GM19324 (cell line): ENCODE data around the gene POMGNT2.
"Not testable (repeated sequence)": the region's sequence is repeated elsewhere in the genome, so short reads cannot be mapped to it uniquely, and the experiment has no call there.

Source experiments
- ATAC-seq: cut with Tn5 transposase; IDR thresholded peaks from one replicate; pipeline ENCODE4 v1.9.1; 2021; ENCODE audit warnings: mild to moderate bottlenecking, moderate library complexity; ENCODE audit not compliant: unreplicated experiment, low FRiP score

POMGNT2 gene

DNA sequence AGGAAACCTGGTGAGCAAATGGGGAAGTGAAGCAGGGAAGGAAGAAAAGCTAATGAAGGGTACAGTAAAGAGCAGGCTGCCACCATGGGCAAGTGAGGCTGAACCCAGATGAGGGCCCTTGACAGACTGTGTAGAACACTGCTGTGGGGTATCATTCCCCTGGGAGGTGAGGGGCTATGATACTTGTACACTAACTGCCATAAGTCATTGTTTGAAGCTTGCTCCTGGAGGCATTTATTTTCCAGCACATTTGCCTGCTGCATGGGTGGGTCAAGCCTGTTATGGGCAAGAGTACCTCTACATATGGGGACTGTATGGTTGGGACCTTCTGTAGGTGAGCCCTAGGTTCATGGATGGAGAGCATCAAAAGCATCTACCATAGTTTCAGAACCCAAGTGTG is 57.4 kb downstream of the POMGNT2 start:
- no peak for ATAC-seq

DNA sequence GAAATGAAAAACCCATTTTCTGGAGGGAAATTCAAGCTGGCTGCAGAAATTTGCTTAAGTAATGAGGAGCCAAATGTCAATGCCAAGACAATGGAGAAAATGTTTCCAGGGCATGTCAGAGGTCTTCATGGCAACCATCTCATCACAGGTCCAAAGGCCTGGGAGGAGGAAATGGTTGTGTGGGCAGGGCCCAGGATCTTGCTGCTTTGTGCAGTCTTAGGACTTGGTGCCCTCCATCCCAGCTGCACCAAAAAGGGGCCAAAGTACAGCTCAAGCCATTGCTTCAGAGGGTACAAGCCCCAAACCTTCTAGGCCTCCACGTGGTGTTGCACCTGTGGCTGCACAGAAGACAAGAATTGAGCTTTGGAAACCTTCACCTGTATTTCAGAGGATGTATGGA is 59.3 kb downstream of the POMGNT2 start:
- ATAC-seq: no peak

- ATAC-seq: not testable (repeated sequence)
Observed at GRCh38 chr3:43045079-43045478, 60.8 kb downstream of the POMGNT2 start.

- no peak for ATAC-seq
Observed at GRCh38 chr3:43043793-43044192, 62.1 kb downstream of the POMGNT2 start.

GRCh38 chr3:43043071-43043766 is 62.7 kb downstream of the POMGNT2 start:
- no peak for ATAC-seq

DNA sequence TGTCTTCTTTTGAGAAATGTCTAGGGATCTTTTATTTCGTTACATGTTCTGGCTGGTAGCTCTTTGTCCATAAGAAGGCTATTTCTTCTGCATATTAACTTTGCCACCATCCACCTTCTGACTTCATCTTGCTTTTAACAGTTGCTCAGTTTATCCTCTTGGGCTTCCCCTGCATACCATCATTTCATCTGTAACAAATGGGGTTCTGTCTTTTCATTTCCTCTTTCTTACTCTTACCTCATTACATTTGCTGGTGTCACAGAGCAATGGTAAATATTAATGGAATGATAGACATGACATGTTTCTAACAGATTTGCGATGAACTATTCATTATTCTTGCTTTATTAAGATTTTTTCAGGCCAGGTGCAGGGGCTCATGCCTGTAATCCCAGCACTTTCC is 64.4 kb downstream of the POMGNT2 start:
- ATAC-seq: no peak

DNA sequence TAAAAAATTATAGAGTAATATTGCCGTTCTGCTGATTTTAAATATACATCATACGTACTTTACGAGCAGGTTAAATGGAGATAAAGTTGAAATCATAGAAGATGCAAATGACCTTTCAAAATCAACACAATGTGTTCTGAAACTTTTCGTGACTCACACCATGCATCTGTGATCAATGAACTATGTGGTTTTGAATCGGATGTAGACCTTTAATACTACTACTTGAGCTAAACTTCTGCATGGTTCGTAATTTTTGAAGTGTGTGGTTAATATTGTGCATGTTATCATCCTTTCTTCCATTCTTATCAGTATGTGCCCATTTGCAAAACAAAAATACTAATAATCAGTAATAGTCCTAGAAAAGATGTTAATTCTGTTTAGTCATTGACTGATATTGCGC is 67.9 kb downstream of the POMGNT2 start:
- peak; percentile 47 for ATAC-seq

DNA sequence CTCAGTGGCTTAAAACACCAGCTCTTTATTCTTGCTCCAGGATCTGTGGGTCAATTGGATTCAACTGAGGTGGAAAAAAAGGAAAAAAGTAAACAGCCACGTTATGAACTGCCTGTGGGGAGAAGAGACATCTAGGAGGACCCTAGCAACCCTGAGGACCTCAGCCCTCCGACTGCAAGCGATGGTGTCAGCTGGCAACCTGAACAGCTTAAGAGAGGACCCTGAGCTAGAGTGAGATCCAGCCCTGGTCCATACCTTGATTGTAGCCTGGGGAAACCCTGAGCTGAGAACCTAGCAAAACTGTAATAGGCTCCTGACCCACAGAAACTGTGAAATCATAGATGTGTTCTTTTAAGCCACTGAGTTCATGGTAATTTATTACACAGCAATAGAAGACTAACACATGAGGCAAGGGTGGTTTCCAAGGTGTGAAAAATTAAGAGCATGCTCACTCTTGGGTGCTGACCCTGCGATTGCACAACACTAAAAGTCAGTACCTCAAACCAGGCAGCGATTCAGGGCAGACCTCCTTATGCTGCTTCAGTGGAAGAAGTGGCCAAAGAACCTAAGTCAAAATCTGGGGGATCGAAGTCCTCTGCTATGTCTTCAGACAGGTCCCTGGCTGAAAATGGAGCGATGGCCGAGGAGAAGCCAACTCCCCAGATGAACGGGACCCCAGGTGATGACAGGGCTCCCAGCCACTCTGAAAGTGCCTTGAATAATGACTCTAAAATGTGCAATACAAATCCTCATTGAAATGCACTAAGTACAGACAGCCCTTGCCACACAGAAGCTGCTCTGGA is 69.1 kb downstream of the POMGNT2 start:
- ATAC-seq: no peak

DNA sequence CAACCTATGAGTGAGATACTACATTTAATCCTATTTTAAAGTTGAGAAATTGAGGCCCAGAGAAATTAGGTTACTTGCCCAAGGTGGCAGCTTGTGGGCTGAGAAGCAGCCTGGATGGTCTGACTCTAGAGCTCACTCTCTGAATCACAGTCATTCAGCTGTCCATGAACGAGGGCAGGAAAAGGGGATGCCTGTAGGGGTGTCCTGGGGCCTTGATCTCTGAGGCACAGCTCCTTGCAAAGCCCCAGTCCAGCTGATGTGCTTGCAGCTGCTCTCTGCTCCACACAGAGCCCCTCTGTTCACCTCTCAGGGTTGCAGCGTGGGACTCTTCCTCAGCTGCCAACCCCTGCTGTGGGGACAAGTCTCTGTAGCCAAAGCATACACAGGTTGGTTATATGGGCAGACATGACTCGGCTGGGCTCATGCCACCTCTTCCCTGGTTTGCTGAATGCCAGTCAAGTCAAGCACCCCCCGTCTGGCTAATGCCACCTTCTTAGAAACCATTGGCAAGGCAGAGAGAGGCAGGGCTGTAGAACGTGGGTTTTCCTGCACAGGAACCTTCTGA is 70.0 kb downstream of the POMGNT2 start:
- ATAC-seq: no peak

- ATAC-seq: no peak
Observed at GRCh38 chr3:43034911-43035310, 71.0 kb downstream of the POMGNT2 start.

DNA sequence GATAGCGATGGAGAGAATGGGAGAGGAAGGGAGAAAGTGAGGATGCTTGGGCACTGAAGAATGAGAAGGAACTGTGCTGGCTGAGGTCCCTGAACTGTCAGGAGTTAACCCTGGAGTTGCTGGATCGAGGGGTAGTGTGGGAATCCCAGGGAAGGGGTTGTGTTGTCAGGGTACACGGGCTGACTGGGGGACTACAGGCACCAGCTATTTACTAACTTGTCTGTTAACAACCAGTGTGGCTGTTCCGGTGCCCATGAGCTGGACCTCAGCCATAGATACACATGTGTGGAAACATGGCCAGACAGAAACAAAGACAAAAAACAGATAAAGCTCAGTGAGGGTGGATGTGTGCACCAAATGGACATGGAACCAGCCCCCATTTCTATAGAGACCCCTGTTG is 71.7 kb downstream of the POMGNT2 start:
- no peak for ATAC-seq

DNA sequence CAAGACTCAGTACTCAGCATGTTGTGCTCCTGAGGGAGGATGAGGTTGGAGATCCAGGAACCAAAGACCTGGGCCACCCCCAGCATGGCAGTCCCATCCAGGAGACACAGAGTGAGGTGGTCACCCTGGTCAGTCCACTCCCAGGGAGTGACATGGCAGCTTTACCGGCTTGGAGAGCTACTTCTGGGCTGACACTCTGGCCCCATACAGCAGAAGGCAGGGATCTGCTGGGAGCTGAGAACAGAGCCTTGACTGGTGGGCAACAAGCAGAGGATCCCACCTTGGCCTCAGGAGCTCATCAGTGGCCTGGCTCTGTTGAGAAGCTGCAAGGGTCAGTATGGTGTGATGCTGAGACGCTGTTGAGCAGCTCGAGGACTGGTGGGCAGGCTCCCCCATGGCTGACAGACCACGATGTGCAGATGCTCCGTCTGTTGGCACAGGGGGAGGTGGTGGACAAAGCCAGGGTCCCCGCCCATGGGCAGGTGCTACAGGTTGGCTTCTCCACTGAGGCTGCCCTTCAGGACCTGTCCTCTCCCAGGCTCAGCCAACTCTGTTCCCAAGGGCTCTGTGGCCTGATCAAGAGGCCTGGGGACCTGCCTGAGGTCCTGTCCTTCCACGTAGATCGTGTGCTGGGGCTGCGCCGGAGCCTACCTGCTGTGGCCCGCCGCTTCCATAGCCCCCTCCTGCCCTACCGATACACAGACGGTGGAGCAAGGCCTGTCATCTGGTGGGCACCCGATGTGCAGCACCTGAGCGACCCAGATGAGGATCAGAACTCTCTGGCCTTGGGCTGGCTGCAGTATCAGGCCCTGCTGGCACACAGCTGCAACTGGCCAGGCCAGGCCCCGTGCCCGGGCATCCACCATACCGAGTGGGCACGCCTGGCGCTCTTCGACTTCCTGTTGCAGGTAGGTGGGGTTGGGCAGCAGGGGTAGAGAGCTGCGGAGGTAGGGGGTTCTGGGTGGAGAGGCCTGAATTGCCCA is 72.9 kb downstream of the POMGNT2 start:
- no peak for ATAC-seq

- no peak for ATAC-seq
Observed at GRCh38 chr3:43031889-43032545, 73.9 kb downstream of the POMGNT2 start.

GRCh38 chr3:43031485-43031884 is 74.4 kb downstream of the POMGNT2 start:
- no peak for ATAC-seq

GRCh38 chr3:43030162-43030935 is 75.5 kb downstream of the POMGNT2 start:
- no peak for ATAC-seq
